ENCODE measurements around the gene ZC3H7B.

GRCh38 chr22:41357191-41357590 lies 55.9 kb downstream of the ZC3H7B start:
- TF ChIP-seq CTCF (IDR thresholded peaks at IDR 0.05; ENCODE audit: extremely low read depth in 1 of 2, insufficient read depth in 1 of 2, low read depth in 1 of 2, low read length in 2 of 2) (no peak), POLR2A (IDR thresholded peaks at IDR 0.05; ENCODE audit: low read depth, low read length) (no peak), MAX (IDR thresholded peaks at IDR 0.05; ENCODE audit: insufficient read depth, insufficient read length) (no peak), POLR2AphosphoS5 (IDR thresholded peaks at IDR 0.05; ENCODE audit: insufficient read depth, low read depth, low read length) (no peak), EZH2 (IDR thresholded peaks at IDR 0.05; ENCODE audit: borderline replicate concordance, low read depth, low read length, severe bottlenecking) (no peak)

Data from endothelial cell of umbilical vein (primary cell).